Activated T-cell treated with anti-CD3 and anti-CD28 coated beads, Interleukin-2, amount 50 U/mL, for 24 hours (primary cell): ENCODE data around the gene XPC.
A peak's percentile ranks its signal among the peaks of the same experiment; 100 is the strongest.

Source experiments
- DNase-seq: peaks from one replicate; pipeline ENCODE4 v3.0.0-alpha.2; 2020
- H3K27ac Mint-ChIP-seq: 2 replicates; pipeline ENCODE4 v1.8.0; 2020; ENCODE audit warnings: mild to moderate bottlenecking, mixed read lengths
- H3K27me3 Mint-ChIP-seq: 2 replicates; pipeline ENCODE4 v1.8.0; 2020; ENCODE audit warnings: mixed read lengths
- H3K36me3 Mint-ChIP-seq: 2 replicates; pipeline ENCODE4 v1.8.0; 2020; ENCODE audit warnings: low read depth, mixed read lengths
- H3K4me1 Mint-ChIP-seq: 2 replicates; pipeline ENCODE4 v1.8.0; 2020; ENCODE audit warnings: low read depth, mixed read lengths
- H3K4me3 Mint-ChIP-seq: 2 replicates; pipeline ENCODE4 v1.8.0; 2020; ENCODE audit warnings: mild to moderate bottlenecking, moderate library complexity, mixed read lengths
- H3K9me3 Mint-ChIP-seq: 2 replicates; pipeline ENCODE4 v1.8.0; 2020; ENCODE audit warnings: mixed read lengths

The XPC gene

GRCh38 chr3:14212032-14212431 is 33.6 kb upstream of the XPC start:
- no peaks in the 10 kb centered on the region for H3K36me3 Mint-ChIP-seq
- H3K27me3 Mint-ChIP-seq: no peaks in the 10 kb centered on the region

GRCh38 chr3:14211621-14212020 is 33.2 kb upstream of the XPC start:
- H3K36me3 Mint-ChIP-seq: no peaks in the 10 kb centered on the region
- peaks cover 3% of the 10 kb centered on the region for H3K4me1 Mint-ChIP-seq
- H3K9me3 Mint-ChIP-seq: no peaks in the 10 kb centered on the region
- no peak overlapping the region for H3K4me3 Mint-ChIP-seq
- no peak overlapping the region for H3K27ac Mint-ChIP-seq
- no peak for DNase-seq
- no peaks in the 10 kb centered on the region for H3K27me3 Mint-ChIP-seq

More at GRCh38 chr3:14212032-14212431, 33.6 kb upstream of the XPC start:
- no peak overlapping the region for H3K27ac Mint-ChIP-seq
- H3K9me3 Mint-ChIP-seq: no peaks in the 10 kb centered on the region
- H3K4me3 Mint-ChIP-seq: no peak overlapping the region
- H3K4me1 Mint-ChIP-seq: peaks cover 7% of the 10 kb centered on the region
- no peak for DNase-seq

GRCh38 chr3:14210843-14211594 is 32.6 kb upstream of the XPC start:
- DNase-seq: no peak
- Mint-ChIP-seq H3K9me3 (no peaks in the 10 kb centered on the region), H3K27ac (no peak overlapping the region)

GRCh38 chr3:14210290-14210688 is 31.9 kb upstream of the XPC start:
- Mint-ChIP-seq H3K36me3 (no peaks in the 10 kb centered on the region), H3K9me3 (no peaks in the 10 kb centered on the region), H3K4me3 (no peak overlapping the region), H3K27me3 (no peaks in the 10 kb centered on the region), H3K27ac (no peak overlapping the region), H3K4me1 (no peaks in the 10 kb centered on the region)
- DNase-seq: no peak

More at GRCh38 chr3:14210843-14211594, 32.6 kb upstream of the XPC start:
- Mint-ChIP-seq H3K36me3 (no peaks in the 10 kb centered on the region), H3K4me3 (no peak overlapping the region), H3K4me1 (no peaks in the 10 kb centered on the region), H3K27me3 (no peaks in the 10 kb centered on the region)

- Mint-ChIP-seq H3K36me3 (no peaks in the 10 kb centered on the region), H3K27ac (no peak overlapping the region), H3K4me3 (no peak overlapping the region), H3K27me3 (no peaks in the 10 kb centered on the region), H3K4me1 (no peaks in the 10 kb centered on the region), H3K9me3 (no peaks in the 10 kb centered on the region)
- DNase-seq: no peak
These were observed 31.3 kb upstream of the XPC start for GRCh38 chr3:14209581-14210289.

- Mint-ChIP-seq H3K4me3 (no peak overlapping the region), H3K9me3 (no peaks in the 10 kb centered on the region), H3K27me3 (no peaks in the 10 kb centered on the region), H3K4me1 (no peaks in the 10 kb centered on the region), H3K36me3 (no peaks in the 10 kb centered on the region), H3K27ac (no peak overlapping the region)
- no peak for DNase-seq
These were observed 30.6 kb upstream of the XPC start for GRCh38 chr3:14208977-14209394.

- H3K4me3 Mint-ChIP-seq: no peak overlapping the region
- no peak for DNase-seq
- H3K36me3 Mint-ChIP-seq: no peaks in the 10 kb centered on the region
- no peaks in the 10 kb centered on the region for H3K9me3 Mint-ChIP-seq
- peaks cover 5% of the 10 kb centered on the region for H3K4me1 Mint-ChIP-seq
- no peaks in the 10 kb centered on the region for H3K27me3 Mint-ChIP-seq
- H3K27ac Mint-ChIP-seq: no peak overlapping the region
These were observed 29.8 kb upstream of the XPC start for GRCh38 chr3:14208168-14208567.

- Mint-ChIP-seq H3K4me1 (peaks cover 5% of the 10 kb centered on the region), H3K27me3 (no peaks in the 10 kb centered on the region), H3K27ac (no peak overlapping the region), H3K4me3 (no peak overlapping the region), H3K9me3 (no peaks in the 10 kb centered on the region), H3K36me3 (no peaks in the 10 kb centered on the region)
- DNase-seq: no peak
These were observed 28.3 kb upstream of the XPC start for GRCh38 chr3:14206548-14207177.

- Mint-ChIP-seq H3K4me3 (no peak overlapping the region), H3K9me3 (no peaks in the 10 kb centered on the region), H3K27ac (no peak overlapping the region), H3K4me1 (peaks cover 5% of the 10 kb centered on the region), H3K36me3 (peaks cover 7% of the 10 kb centered on the region), H3K27me3 (no peaks in the 10 kb centered on the region)
- DNase-seq: no peak
These were observed 26.3 kb upstream of the XPC start for GRCh38 chr3:14204515-14205284.

- H3K9me3 Mint-ChIP-seq: no peaks in the 10 kb centered on the region
- no peak overlapping the region for H3K27ac Mint-ChIP-seq
- no peaks in the 10 kb centered on the region for H3K27me3 Mint-ChIP-seq
- H3K4me1 Mint-ChIP-seq: peaks cover 5% of the 10 kb centered on the region
- H3K4me3 Mint-ChIP-seq: no peak overlapping the region
- DNase-seq: peak; percentile 46
- H3K36me3 Mint-ChIP-seq: peaks cover 18% of the 10 kb centered on the region
These were observed 25.2 kb upstream of the XPC start for GRCh38 chr3:14203521-14204079.

- no peak overlapping the region for H3K27ac Mint-ChIP-seq
These were observed 24.6 kb upstream of the XPC start for GRCh38 chr3:14202874-14203520.

GRCh38 chr3:14201940-14202684 is 23.7 kb upstream of the XPC start:
- peaks cover 5% of the 10 kb centered on the region for H3K4me1 Mint-ChIP-seq
- DNase-seq: no peak
- H3K36me3 Mint-ChIP-seq: peaks cover 33% of the 10 kb centered on the region
- no peak overlapping the region for H3K27ac Mint-ChIP-seq
- H3K9me3 Mint-ChIP-seq: no peaks in the 10 kb centered on the region
- no peaks in the 10 kb centered on the region for H3K27me3 Mint-ChIP-seq
- no peak overlapping the region for H3K4me3 Mint-ChIP-seq

More at GRCh38 chr3:14202874-14203520, 24.6 kb upstream of the XPC start:
- H3K4me3 Mint-ChIP-seq: no peak overlapping the region
- H3K9me3 Mint-ChIP-seq: no peaks in the 10 kb centered on the region
- H3K27me3 Mint-ChIP-seq: no peaks in the 10 kb centered on the region
- H3K36me3 Mint-ChIP-seq: peaks cover 24% of the 10 kb centered on the region
- peaks cover 5% of the 10 kb centered on the region for H3K4me1 Mint-ChIP-seq
- DNase-seq: no peak

- Mint-ChIP-seq H3K36me3 (peaks cover 45% of the 10 kb centered on the region), H3K9me3 (no peaks in the 10 kb centered on the region), H3K27ac (no peak overlapping the region), H3K4me3 (no peak overlapping the region), H3K4me1 (peaks cover 7% of the 10 kb centered on the region), H3K27me3 (no peaks in the 10 kb centered on the region)
- no peak for DNase-seq
These were observed 22.4 kb upstream of the XPC start for GRCh38 chr3:14200841-14201240.
